Naive B cell (primary cell): ENCODE data around the gene RDH13. TPM values are rescaled to one million over a fixed set of nuclear protein-coding genes. Genes with fewer than 3 reads are reported as not detected.

Experiments used
- ATAC-seq, 2 donors: fragments of 150-1000 bp; cut with Tn5 transposase; 2 replicates each; pipeline ENCODE4 v1.10.0; 2021; ENCODE audit warnings: low read depth in 2 of 2, mild to moderate bottlenecking in 2 of 2, moderate library complexity in 2 of 2
- DNase-seq: peaks from one replicate; pipeline ENCODE4 v3.0.0; 2022
- H3K27ac Mint-ChIP-seq, 6 donors: one replicate each; pipeline ENCODE4 v1.8.0; 2020 to 2022; ENCODE audit warnings: mild to moderate bottlenecking in 6 of 6, mixed read lengths in 6 of 6, moderate library complexity in 5 of 6, inconsistent platforms in 2 of 6
- H3K27me3 Mint-ChIP-seq, 3 donors: one replicate each; pipeline ENCODE4 v1.8.0; 2021 to 2022; ENCODE audit warnings: mixed read lengths in 3 of 3, mild to moderate bottlenecking in 1 of 3
- H3K36me3 Mint-ChIP-seq, 2 donors: one replicate each; pipeline ENCODE4 v1.8.0; 2020 to 2022; ENCODE audit warnings: mixed read lengths in 2 of 2, inconsistent platforms in 1 of 2, mild to moderate bottlenecking in 1 of 2
- H3K4me1 Mint-ChIP-seq, 3 donors: one replicate each; pipeline ENCODE4 v1.8.0; 2020 to 2022; ENCODE audit warnings: mixed read lengths in 3 of 3, inconsistent platforms in 1 of 3, mild to moderate bottlenecking in 1 of 3, moderate library complexity in 1 of 3
- H3K4me3 Mint-ChIP-seq, 8 donors: one replicate each; pipeline ENCODE4 v1.8.0; 2020 to 2022; ENCODE audit warnings: mild to moderate bottlenecking in 8 of 8, mixed read lengths in 8 of 8, moderate library complexity in 8 of 8, inconsistent platforms in 2 of 8
- H3K9me3 Mint-ChIP-seq, 7 donors: one replicate each; pipeline ENCODE4 v1.8.0; 2020 to 2022; ENCODE audit warnings: mixed read lengths in 7 of 7, mild to moderate bottlenecking in 5 of 7, inconsistent platforms in 2 of 7, moderate library complexity in 1 of 7
- polyA plus RNA-seq, 6 donors: library from polyadenylated mRNA; unstranded; fragments of 300-500 nt; fragmentation: Illumina TruSeq; gene quantifications; one replicate each; pipeline ENCODE4 v1.2.3, GENCODE V29; 2021; ENCODE audit warnings: low read depth in 6 of 6

Gene RDH13
- polyA plus RNA-seq, 6 donors from 2014 or later: 2.7 to 20.4 (median 8.4) TPM

DNA sequence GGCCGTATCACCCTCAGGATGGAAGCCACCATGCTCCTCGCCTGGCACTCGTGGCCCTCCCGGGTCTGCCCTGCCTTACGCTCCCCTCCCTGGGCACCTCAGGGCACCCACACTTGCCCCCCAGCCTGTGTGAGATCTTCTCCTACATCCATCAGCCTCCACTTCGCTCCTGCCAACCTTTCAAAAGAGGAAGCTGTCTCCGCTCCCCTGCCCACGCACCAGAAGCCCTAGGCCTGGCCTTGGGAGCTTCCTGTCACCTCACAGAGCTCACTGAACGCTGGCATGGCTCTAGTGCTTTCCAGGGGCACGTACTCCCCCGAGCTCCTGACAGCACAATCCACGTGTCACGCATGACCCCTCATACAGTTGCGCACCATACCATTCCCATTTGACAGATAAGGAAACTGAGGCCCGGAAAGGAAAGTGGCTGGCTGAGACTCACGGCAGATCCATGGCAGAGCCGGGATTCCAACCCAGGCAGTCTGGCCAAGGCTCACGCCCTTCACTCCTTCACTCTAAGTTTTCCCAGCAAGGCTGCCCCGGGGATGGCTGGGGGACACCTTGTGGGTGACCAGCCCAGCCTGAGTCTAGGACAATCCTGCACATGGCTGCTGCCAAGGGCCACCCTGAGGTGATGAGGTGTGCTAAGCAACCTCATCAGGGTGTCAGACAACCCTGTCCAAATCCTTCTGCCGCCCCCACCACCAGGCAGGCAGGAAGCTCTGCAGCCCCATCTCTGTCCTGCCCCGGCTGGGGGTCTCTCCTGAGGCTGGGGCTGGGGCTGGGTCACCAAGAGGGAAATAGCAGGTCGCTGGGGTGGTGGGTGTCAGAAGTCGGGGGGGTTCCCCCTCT lies 35.1 kb upstream of the RDH13 start:
- H3K27ac Mint-ChIP-seq: peak overlapping the region in 1 of 6 donors; percentile 47
- ATAC-seq (no peak), DNase-seq (no peak)
- H3K4me1 Mint-ChIP-seq: peaks cover 0 to 12% (median 0%) of the 10 kb centered on the region in 3 donors
- H3K9me3 Mint-ChIP-seq: peaks cover 0 to under 1% (median 0%) of the 10 kb centered on the region in 7 donors
- H3K27me3 Mint-ChIP-seq: no peaks in the 10 kb centered on the region
- no peak overlapping the region for H3K4me3 Mint-ChIP-seq
- peaks cover 0 to 15% of the 10 kb centered on the region in 2 donors for H3K36me3 Mint-ChIP-seq

- Mint-ChIP-seq H3K27me3 (no peaks in the 10 kb centered on the region), H3K36me3 (peaks cover 0 to 15% of the 10 kb centered on the region in 2 donors), H3K9me3 (no peaks in the 10 kb centered on the region), H3K4me1 (peaks cover 0 to 8% (median 0%) of the 10 kb centered on the region in 3 donors), H3K27ac (no peak overlapping the region), H3K4me3 (no peak overlapping the region)
- ATAC-seq (no peak), DNase-seq (no peak)
These were observed 33.2 kb upstream of the RDH13 start for GRCh38 chr19:55096061-55096701.

DNA sequence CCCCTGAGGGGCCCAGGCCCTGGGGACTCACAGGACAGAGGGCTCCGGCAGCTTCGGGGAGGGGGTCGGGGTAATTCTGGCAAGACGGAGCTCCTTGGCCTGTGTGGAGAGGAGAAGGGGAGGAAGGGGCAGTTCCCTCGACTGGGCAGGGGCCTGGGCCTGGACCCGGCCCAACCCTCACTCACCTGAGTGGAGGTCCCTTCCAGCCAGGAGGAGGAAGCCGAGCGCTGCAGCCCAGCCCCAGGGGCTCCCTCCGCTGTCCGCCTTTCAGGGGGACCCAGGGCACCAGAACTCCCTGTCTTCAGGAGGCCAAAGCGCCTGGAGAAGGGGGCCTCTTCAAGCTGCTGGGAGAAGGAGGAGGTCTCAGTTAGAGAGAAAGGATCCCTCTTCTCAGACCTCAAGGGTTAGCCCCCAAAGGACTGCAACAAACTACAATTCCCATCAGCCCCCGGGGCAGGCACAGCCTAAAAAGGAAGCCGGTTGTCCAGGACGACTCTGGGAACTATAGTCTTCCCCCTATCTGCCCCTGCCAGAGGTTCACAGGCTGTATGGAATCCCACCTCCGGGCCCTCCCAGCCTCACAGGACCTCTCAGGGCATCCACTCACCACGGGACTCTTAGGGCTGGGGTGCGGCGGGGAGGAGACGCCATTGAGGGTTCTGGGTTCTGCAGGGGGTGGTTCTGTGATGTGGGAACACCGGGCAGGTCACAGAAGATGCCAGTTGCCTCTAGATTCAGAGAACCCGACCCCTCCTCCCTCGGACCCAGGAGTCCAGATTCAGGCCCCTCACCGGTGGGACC lies 32.5 kb upstream of the RDH13 start:
- DNase-seq (no peak), ATAC-seq (no peak)
- no peaks in the 10 kb centered on the region for H3K9me3 Mint-ChIP-seq
- peak overlapping the region in 1 of 6 donors; percentile 30 for H3K27ac Mint-ChIP-seq
- H3K36me3 Mint-ChIP-seq: peaks cover 0 to 15% of the 10 kb centered on the region in 2 donors
- H3K4me3 Mint-ChIP-seq: no peak overlapping the region
- H3K27me3 Mint-ChIP-seq: no peaks in the 10 kb centered on the region
- peaks cover 0 to 8% (median 0%) of the 10 kb centered on the region in 3 donors for H3K4me1 Mint-ChIP-seq

DNA sequence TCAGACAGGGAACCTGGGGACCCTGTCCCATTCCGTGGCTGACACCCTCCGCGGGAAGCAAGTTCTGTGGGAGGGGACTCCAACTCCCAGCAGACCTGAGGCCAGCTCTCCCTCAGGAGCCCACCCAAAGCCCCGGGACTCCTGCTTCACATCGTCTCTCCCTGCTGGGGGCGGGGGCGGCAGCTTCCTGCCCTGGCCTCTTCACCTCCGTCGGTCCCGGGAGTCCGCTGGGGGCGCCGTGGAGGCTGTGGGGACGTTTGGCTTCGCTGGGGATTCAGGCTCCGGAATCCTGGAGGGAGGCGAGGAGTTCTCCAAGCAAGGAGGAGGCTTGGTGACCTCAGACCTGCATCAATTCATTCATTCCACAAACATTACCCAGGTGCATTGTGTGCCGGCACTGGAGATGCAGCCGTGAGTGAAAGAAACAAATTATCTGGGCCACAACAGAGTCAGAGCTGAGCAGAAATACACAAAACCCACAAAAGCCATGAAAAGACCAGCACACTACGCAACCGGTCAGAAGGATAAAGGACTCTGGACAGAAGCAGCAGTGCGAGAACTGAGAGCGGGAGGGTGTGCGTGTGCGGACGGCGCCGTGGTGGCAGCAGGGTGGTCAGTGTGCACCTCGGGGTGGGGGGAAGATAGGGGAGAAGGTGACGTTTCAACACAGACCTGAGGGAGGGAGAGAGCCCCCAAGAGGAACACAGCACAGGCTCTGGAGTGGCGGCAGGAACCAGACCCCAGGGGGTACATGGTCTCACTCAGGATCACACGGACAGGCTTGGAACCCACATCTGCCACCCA lies 31.7 kb upstream of the RDH13 start:
- H3K9me3 Mint-ChIP-seq: no peaks in the 10 kb centered on the region
- ATAC-seq (no peak), DNase-seq (no peak)
- H3K4me3 Mint-ChIP-seq: no peak overlapping the region
- H3K27ac Mint-ChIP-seq: no peak overlapping the region
- H3K27me3 Mint-ChIP-seq: peaks cover 3 to 4% (median 4%) of the 10 kb centered on the region in 3 donors
- H3K4me1 Mint-ChIP-seq: peaks cover 3 to 10% (median 4%) of the 10 kb centered on the region in 3 donors
- peaks cover 0 to 19% of the 10 kb centered on the region in 2 donors for H3K36me3 Mint-ChIP-seq

GRCh38 chr19:55092423-55093318 lies 29.7 kb upstream of the RDH13 start:
- Mint-ChIP-seq H3K9me3 (no peaks in the 10 kb centered on the region), H3K4me1 (peaks cover 23% of the 10 kb centered on the region in 3 donors), H3K4me3 (no peak overlapping the region), H3K36me3 (peaks cover 0 to 32% of the 10 kb centered on the region in 2 donors), H3K27ac (no peak overlapping the region), H3K27me3 (peaks cover 18 to 24% (median 24%) of the 10 kb centered on the region in 3 donors)
- DNase-seq (no peak), ATAC-seq (no peak)

GRCh38 chr19:55091955-55092354 lies 29.0 kb upstream of the RDH13 start:
- H3K9me3 Mint-ChIP-seq: no peaks in the 10 kb centered on the region
- peaks cover 28 to 30% (median 28%) of the 10 kb centered on the region in 3 donors for H3K4me1 Mint-ChIP-seq

DNA sequence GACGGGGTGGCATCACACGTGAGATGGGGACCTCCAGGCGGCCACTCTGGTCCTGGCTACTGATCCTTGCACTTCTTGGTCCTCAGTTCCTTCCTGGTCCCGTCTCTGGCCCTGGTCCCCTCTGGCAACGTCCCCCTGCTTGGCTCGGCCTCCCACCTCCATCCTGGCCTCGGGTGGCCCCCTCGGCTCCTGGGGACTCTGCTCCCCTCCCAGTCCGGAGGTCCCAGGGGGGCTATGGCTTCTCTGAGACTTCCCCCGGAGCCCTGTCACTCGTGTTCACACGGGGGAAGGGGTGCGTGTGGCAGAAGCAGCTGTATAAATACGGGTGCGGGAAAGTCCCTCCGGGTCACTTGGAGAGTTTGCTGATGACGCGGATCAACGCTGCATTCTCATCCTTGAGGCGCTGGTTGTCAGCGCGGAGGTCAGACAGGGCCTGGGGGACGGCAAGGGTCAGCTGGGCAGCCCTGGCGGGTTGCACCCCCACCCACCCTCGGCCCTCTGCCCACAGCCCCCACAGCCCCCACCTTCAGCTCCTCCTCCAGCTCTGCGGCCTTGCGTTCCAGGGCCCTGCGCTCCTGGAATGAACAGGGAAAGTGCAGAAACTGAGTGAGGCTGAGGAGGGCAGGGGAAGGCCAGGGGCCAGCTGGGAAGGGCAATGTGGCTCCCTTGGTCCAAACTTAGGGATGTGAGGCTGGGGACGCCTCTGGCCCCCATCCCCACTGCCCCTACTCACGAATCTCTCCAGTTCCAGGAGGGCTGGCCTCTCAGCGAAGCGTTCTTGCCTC lies 28.4 kb upstream of the RDH13 start:
- H3K27ac Mint-ChIP-seq: no peak overlapping the region
- ATAC-seq: no peak
- peaks cover 0 to 30% of the 10 kb centered on the region in 2 donors for H3K36me3 Mint-ChIP-seq
- no peaks in the 10 kb centered on the region for H3K9me3 Mint-ChIP-seq
- H3K4me3 Mint-ChIP-seq: no peak overlapping the region
- no peak for DNase-seq
- H3K27me3 Mint-ChIP-seq: peaks cover 26 to 32% (median 31%) of the 10 kb centered on the region in 3 donors
- peaks cover 28 to 30% (median 28%) of the 10 kb centered on the region in 3 donors for H3K4me1 Mint-ChIP-seq

More at GRCh38 chr19:55091955-55092354, 29.0 kb upstream of the RDH13 start:
- DNase-seq (no peak), ATAC-seq (no peak)
- Mint-ChIP-seq H3K36me3 (peaks cover 0 to 30% of the 10 kb centered on the region in 2 donors), H3K27ac (no peak overlapping the region), H3K27me3 (peaks cover 25 to 31% (median 31%) of the 10 kb centered on the region in 3 donors), H3K4me3 (no peak overlapping the region)

- Mint-ChIP-seq H3K27me3 (peaks cover 29 to 37% (median 36%) of the 10 kb centered on the region in 3 donors), H3K27ac (no peak overlapping the region), H3K4me3 (no peak overlapping the region), H3K36me3 (peaks cover 0 to 30% of the 10 kb centered on the region in 2 donors), H3K9me3 (no peaks in the 10 kb centered on the region), H3K4me1 (peaks cover 28 to 32% (median 30%) of the 10 kb centered on the region in 3 donors)
- no peak for ATAC-seq
- DNase-seq: no peak
These were observed 27.6 kb upstream of the RDH13 start for GRCh38 chr19:55090564-55090963.

GRCh38 chr19:55089342-55089944 lies 26.5 kb upstream of the RDH13 start:
- DNase-seq (no peak), ATAC-seq (no peak)
- Mint-ChIP-seq H3K27me3 (peaks cover 39 to 47% (median 44%) of the 10 kb centered on the region in 3 donors), H3K4me3 (peak overlapping the region in 5 of 8 donors; percentile 10 to 79 (median 29)), H3K36me3 (peaks cover 0 to 23% of the 10 kb centered on the region in 2 donors), H3K4me1 (peaks cover 28 to 32% (median 30%) of the 10 kb centered on the region in 3 donors), H3K27ac (no peak overlapping the region), H3K9me3 (no peaks in the 10 kb centered on the region)

DNA sequence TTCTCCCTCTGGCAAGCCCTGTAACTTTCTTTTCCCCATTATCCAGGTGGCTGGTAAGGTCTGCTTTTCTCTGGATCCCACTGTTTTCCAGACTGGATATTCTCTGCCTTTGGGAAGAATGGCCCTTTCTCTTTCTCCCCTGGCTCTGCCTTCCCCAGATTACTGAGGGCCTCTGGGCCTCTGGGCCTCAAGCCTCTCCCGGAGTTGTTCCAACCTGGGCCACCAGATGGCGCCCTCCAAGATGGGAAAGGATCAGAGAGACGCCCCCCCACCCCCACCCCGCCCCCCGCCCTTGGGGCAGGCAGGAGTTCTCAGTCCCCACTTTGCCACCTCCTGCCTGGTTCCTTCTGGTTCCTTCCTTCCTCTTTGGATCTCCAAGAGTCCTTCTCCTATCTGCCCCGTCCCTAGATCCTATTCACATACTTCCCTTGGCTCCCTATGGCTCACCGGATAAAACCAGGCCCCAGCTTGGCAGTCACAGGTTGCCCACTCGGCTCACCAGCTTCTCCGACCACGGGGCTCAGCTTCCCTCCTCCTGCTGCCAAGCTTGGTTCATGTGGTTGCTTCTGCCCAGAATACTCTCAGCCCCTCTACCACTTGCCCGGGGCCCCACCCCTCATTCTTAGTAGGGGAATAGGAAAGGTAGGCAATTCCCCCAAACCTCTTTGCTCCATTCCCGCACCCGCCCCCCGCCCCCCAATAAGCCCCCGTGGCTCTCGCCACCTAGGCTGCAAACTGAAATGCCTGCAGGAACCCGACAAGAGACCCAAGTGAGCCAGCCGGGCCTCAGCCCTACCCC lies 25.8 kb upstream of the RDH13 start:
- Mint-ChIP-seq H3K9me3 (no peaks in the 10 kb centered on the region), H3K36me3 (peaks cover 0 to 23% of the 10 kb centered on the region in 2 donors), H3K27ac (peak overlapping the region in 3 of 6 donors; percentile 10 to 89 (median 88)), H3K4me3 (peak overlapping the region; percentile 63 to 90 (median 80)), H3K4me1 (peaks cover 28 to 35% (median 30%) of the 10 kb centered on the region in 3 donors), H3K27me3 (peaks cover 45 to 54% (median 51%) of the 10 kb centered on the region in 3 donors)
- DNase-seq (peak; percentile 57), ATAC-seq (peak; percentile 48 to 57)
